Measurements from ENCODE around the gene ACSBG1. TPM values are rescaled to one million over a fixed set of nuclear protein-coding genes. Genes with fewer than 3 reads are reported as not detected.

ACSBG1 gene
- total RNA-seq, 1 donor from 2014 or later: 1.2 TPM

DNA sequence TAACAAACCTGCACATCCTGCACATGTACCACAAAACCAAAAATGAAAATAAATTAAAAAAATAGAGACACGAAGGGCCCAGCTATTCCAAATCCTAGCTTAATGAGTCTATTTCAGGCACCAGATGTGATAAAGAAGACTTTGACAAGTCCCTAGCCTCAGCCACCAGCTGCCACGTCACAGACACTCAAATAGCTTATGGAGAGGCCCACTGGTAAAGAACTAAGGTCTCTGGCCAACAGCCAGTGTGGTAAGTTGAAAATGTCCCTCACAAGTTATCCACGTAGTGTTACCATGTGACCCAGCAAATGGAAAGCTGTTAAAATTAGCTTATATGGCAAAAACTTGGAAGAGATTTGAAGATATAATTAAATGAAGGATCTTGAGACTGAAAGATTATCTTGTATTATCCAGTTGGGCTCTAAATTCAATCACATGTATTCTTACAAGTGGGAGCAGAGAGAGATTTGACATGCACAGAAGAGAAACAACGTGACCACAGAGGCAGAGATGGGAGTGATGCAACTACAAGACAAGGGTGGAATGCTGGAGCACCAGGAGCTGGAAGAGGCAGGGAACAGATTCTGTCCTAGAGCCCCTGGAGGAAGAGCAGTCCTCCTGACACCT is 10.9 kb downstream of the ACSBG1 start:
- no peaks in the 10 kb centered on the region for H3K27me3 Mint-ChIP-seq (ENCODE audit: low read depth)
- H3K36me3 Mint-ChIP-seq: no peaks in the 10 kb centered on the region
- H3K27ac Mint-ChIP-seq: no peak overlapping the region
- no peak for DNase-seq (ENCODE audit: low spot score in 2 of 2, unreplicated experiment in 2 of 2)
- no peak overlapping the region for H3K4me3 Mint-ChIP-seq
- H3K4me1 Mint-ChIP-seq: no peaks in the 10 kb centered on the region
- peaks cover 12% of the 10 kb centered on the region for H3K9me3 Mint-ChIP-seq
- TF ChIP-seq, protein P1, sequence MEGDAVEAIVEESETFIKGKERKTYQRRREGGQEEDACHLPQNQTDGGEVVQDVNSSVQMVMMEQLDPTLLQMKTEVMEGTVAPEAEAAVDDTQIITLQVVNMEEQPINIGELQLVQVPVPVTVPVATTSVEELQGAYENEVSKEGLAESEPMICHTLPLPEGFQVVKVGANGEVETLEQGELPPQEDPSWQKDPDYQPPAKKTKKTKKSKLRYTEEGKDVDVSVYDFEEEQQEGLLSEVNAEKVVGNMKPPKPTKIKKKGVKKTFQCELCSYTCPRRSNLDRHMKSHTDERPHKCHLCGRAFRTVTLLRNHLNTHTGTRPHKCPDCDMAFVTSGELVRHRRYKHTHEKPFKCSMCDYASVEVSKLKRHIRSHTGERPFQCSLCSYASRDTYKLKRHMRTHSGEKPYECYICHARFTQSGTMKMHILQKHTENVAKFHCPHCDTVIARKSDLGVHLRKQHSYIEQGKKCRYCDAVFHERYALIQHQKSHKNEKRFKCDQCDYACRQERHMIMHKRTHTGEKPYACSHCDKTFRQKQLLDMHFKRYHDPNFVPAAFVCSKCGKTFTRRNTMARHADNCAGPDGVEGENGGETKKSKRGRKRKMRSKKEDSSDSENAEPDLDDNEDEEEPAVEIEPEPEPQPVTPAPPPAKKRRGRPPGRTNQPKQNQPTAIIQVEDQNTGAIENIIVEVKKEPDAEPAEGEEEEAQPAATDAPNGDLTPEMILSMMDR (IDR thresholded peaks at IDR 0.05; ENCODE audit: unreplicated experiment): no peak

DNA sequence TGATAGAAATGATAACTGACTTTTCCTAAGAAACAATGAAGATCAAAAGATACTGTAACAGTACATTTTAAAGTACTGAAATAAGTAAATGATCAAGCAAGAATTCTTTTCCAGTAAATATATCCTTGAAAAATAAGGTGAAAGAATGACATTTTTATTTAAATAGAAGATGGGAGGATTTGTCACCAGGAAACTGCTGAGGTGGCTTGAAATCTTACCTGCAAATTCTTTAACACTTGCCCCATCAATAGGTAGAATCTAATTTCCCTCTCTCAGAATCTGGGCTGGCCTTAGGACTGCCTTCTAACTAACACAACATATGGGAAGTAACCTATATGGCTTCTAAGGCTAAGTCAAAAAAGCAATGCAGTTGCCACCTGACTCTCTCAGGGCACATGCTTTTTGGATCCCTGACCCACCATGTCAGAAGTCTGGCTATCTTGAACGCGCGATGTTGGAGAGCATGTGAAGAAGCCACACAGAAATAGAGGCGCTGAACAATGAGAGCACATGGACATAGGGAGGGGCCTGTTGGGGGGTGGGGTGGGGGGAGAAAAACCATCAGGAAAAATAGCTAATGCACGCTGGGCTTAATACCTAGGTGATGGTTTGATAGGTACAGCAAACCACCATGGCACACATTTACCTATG is 11.5 kb downstream of the ACSBG1 start:
- Mint-ChIP-seq H3K4me3 (no peak overlapping the region), H3K27ac (no peak overlapping the region), H3K9me3 (peaks cover 12% of the 10 kb centered on the region), H3K27me3 (ENCODE audit: low read depth) (no peaks in the 10 kb centered on the region), H3K36me3 (no peaks in the 10 kb centered on the region), H3K4me1 (no peaks in the 10 kb centered on the region)
- TF ChIP-seq, protein P1 (IDR thresholded peaks at IDR 0.05; ENCODE audit: unreplicated experiment): no peak
- DNase-seq (ENCODE audit: low spot score in 2 of 2, unreplicated experiment in 2 of 2): no peak

DNA sequence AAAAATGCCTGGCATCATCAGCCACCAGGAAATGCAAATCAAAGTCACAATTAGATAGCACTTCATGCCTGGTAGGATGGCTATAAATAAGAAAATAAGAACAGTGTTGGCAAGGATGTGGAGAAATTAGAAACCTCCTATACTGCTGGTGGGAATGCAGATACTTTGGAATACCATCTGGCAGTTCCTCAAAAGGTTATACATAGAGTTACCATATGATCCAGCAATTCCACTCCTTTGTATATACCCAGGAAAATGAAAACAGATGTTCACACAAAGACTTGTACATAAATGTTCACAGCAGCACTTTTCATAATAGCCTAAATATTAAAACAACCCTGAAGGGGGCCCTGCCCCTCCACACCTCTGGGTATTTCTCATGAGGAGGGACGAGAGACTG is 13.7 kb downstream of the ACSBG1 start:
- no peak overlapping the region for H3K27ac Mint-ChIP-seq
- no peaks in the 10 kb centered on the region for H3K27me3 Mint-ChIP-seq (ENCODE audit: low read depth)
- peaks cover 6% of the 10 kb centered on the region for H3K9me3 Mint-ChIP-seq
- H3K36me3 Mint-ChIP-seq: no peaks in the 10 kb centered on the region
- TF ChIP-seq, protein P1 (IDR thresholded peaks at IDR 0.05; ENCODE audit: unreplicated experiment): no peak
- H3K4me1 Mint-ChIP-seq: no peaks in the 10 kb centered on the region
- no peak overlapping the region for H3K4me3 Mint-ChIP-seq
- DNase-seq (ENCODE audit: low spot score in 2 of 2, unreplicated experiment in 2 of 2): no peak

DNA sequence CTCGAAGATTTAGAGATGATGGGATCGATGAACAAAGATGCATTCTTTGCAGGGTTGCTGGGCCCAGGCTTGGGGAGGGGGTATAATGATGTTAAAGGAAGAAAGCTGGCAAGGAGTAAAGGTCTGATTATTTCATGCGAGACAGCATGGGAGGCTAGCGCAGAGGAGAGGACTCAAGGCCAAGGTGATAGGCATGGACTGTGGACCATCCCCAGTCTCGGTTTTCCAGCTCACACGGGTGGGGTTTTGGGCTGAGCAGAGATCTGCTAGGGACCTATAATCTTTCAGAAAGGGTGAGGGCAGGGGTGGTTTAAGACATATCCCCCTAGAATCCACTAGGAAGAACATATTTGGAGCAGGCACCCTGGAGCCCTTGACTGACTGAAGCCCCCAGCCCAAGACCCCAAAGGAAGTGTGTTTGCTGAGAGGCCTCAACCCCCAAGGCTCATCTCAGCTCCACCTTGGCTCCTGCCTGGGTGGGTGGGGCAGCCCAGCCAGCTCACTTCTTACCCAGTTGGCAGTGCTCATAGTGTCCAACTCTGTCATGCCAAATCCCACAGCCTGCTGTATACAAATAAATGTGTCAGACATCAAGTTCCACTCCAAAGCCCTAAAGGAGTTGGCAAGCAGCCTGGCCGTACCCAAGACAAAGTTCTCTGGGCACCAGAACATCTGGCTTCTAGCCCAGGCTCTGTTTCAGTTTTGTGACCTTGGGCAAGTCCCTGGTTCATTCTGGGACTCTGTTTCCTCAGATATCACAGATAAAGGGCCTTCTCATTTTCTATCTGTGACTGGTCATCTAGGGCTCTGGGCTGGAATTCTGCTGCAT is 17.9 kb downstream of the ACSBG1 start:
- no peaks in the 10 kb centered on the region for H3K36me3 Mint-ChIP-seq
- DNase-seq (ENCODE audit: low spot score in 2 of 2, unreplicated experiment in 2 of 2): no peak
- peaks cover 4% of the 10 kb centered on the region for H3K27me3 Mint-ChIP-seq (ENCODE audit: low read depth)
- no peaks in the 10 kb centered on the region for H3K9me3 Mint-ChIP-seq
- TF ChIP-seq, protein P1 (IDR thresholded peaks at IDR 0.05; ENCODE audit: unreplicated experiment): no peak
- H3K27ac Mint-ChIP-seq: no peak overlapping the region
- H3K4me3 Mint-ChIP-seq: no peak overlapping the region
- peaks cover 6% of the 10 kb centered on the region for H3K4me1 Mint-ChIP-seq

DNA sequence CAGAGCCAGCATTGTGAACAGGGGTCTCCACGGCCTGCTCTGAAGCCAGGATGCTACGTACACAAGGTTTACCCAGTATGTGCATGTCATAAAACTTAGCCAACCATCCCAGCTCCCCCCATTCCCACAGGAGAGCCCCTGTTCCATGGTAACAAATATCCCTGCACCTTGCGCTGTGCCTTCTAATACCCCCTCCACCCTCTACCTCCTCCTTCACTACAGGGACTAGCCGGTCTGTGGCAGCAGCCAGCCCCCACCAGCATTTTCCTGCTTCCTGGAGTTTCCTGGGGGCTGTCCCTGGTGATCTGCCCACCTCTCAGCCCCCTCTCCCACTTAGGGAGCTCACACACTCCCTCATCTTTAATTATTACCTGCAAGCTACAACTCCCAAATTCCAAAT is 20.4 kb downstream of the ACSBG1 start:
- H3K36me3 Mint-ChIP-seq: no peaks in the 10 kb centered on the region
- TF ChIP-seq, protein P1 (IDR thresholded peaks at IDR 0.05; ENCODE audit: unreplicated experiment): no peak
- no peak overlapping the region for H3K27ac Mint-ChIP-seq
- H3K4me3 Mint-ChIP-seq: no peak overlapping the region
- peaks cover 4% of the 10 kb centered on the region for H3K27me3 Mint-ChIP-seq (ENCODE audit: low read depth)
- peaks cover 18% of the 10 kb centered on the region for H3K4me1 Mint-ChIP-seq
- DNase-seq (ENCODE audit: low spot score in 2 of 2, unreplicated experiment in 2 of 2): no peak
- no peaks in the 10 kb centered on the region for H3K9me3 Mint-ChIP-seq

All from mesothelial cell of epicardium (in vitro differentiated cells).